DMS53 (cell line): Measurements from ENCODE around the gene CAMKK2.
"Not testable (repeated sequence)": the region's sequence is repeated elsewhere in the genome, so short reads cannot be mapped to it uniquely, and the experiment has no call there.

Experiments
- DNase-seq: peaks from one replicate; lab custom pipeline; 2025; lab: John Stamatoyannopoulos, UW

The CAMKK2 gene

DNA sequence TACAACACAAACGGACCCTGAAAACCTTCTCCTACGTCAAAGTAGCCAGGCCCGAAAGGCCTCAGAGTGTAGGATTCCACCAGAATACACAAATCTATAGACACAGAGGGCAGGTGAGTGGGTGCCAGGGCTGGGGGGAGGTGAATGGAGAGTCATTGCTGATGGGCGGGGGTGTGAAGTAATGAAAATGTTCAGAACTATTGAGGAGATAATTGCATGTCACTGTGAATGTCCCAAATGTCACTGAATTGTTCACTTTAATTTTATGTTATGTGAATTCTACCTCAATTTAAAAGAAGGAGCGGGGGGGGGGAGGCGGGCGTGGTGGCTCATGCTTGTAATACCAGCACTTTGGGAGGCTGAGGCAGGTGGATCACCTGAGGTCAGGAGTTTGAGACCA lies 50.6 kb downstream of the CAMKK2 start:
- DNase-seq: no peak

DNA sequence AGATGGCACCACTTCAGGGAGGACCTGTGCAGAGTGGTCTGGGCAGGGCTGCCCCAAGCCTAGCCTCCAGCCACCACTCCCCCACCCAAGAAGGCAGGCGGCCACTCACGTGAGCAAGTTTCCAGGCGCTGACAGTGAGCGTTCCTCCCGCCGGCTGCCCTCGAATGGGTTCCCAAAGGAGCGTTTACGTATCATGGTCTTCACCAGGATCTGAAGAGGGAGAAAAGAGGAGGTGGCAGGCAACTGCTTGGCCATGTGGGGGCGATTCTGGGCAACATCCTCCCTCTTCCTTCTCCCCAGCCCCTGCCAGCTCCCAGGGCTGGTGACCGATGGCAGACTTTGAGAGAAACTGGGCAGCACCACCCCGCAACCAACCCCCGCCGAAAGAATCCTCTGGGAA lies 51.5 kb downstream of the CAMKK2 start:
- no peak for DNase-seq

GRCh38 chr12:121241156-121241970 lies 55.1 kb downstream of the CAMKK2 start:
- DNase-seq: no peak

DNA sequence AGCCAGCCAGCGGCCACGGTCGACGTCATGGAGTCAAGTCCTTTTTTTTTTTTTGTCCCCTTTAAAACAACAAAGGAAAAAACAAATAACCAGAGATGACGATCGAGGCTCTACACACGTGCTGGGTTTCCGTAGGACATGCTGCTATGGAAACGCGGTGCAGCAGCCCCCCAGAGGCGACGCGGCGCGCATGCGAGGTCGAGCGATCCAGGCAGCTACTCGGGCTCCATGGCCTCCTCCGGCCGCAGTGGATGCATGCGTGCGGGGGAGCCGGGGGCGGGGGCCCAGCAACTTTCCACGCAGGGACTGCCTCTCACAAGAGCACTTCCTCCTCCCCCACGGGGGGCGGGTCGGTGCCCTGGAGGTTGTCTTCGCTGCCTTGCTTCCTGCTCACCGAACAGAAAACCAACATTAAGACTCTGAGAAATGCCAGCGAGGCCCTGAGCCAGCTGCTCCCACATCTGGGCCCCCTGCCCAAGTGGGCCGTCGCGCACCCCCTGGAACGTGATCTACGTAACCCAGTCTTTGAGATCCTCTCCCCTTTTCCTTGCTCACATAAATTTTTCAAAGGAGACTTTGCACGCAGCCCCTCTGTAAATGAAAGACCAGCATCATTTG lies 55.9 kb downstream of the CAMKK2 start:
- peak; percentile 30 for DNase-seq

DNA sequence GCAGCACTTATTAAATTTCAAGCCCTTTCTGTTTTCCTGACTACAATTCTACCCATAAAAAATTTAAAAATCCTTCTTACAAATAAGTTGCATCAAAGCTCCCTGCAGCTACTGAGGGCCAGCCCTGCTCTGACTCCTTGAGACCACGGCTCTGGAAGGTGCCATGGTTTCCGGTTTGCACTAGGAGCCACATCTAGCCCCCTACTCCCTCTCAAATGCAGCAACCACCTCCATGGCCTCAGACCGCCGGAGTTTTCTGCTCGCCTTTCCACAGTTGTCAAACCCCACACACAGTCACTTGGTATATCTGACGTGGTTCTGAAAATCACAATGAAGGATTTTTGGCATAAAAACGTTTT lies 56.5 kb downstream of the CAMKK2 start:
- no peak for DNase-seq

- peak; percentile 30 for DNase-seq
Observed at GRCh38 chr12:121239351-121240061, 57.0 kb downstream of the CAMKK2 start.

GRCh38 chr12:121238604-121239350 lies 57.7 kb downstream of the CAMKK2 start:
- DNase-seq: peak; percentile 82

GRCh38 chr12:121238086-121238485 lies 58.4 kb downstream of the CAMKK2 start:
- DNase-seq: peak; percentile 54

GRCh38 chr12:121237415-121237814 lies 59.1 kb downstream of the CAMKK2 start:
- no peak for DNase-seq

- no peak for DNase-seq
Observed at GRCh38 chr12:121236776-121237175, 59.7 kb downstream of the CAMKK2 start.

DNA sequence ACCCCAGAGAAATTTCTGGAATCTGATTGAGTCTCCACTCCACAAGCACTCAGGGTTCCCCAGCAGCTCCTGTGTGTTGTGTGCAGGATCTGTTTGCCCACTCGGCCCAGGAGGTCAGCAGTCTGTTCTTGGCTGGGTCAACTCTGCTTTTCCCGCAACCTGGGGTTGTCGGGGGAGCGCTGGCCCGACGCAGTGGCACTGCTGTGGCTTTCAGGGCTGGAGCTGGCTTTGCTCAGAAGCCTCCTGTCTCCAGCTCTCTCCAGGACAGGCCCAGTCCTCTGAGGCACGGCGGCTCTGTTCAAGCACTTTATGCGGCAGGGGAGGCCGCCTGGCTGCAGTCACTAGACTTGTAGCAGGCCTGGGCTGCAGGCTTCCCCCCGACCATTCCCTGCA lies 62.9 kb downstream of the CAMKK2 start:
- DNase-seq: no peak

DNA sequence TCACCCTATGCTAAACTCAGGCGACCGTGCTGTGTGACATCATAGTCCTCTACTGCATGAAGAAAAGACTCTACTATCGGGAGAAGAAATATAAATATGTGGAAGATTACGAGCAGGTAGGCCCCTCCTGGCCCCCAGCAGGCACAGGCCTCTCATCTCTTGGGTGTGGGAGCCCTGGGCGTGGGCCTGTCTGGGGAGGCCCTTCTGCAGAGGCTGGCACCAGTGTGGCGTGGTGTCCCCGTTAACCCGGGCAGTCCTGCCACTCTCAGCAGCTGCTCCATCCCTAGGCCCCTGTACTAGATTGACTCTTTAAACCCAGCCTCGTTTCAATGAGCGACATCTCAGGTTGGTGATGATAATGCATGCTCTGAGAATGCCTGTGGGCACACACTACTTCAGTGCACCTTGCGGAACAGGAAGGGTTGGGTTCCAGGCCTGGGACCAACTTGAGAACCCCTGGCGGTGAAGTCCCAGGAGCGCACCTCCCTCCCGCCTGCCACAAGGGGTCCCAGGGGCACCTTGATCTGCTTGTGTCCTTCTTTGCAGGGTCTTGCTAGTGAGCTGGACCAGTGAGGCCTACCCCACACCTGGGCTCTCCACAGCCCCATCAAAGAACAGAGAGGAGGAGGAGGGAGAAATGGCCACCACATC lies 63.4 kb downstream of the CAMKK2 start:
- DNase-seq: no peak

GRCh38 chr12:121232163-121232562 lies 64.3 kb downstream of the CAMKK2 start:
- DNase-seq: no peak

GRCh38 chr12:121230538-121230907 lies 66.0 kb downstream of the CAMKK2 start:
- no peak for DNase-seq

GRCh38 chr12:121229826-121230537 lies 66.5 kb downstream of the CAMKK2 start:
- DNase-seq: peak; percentile 94

DNA sequence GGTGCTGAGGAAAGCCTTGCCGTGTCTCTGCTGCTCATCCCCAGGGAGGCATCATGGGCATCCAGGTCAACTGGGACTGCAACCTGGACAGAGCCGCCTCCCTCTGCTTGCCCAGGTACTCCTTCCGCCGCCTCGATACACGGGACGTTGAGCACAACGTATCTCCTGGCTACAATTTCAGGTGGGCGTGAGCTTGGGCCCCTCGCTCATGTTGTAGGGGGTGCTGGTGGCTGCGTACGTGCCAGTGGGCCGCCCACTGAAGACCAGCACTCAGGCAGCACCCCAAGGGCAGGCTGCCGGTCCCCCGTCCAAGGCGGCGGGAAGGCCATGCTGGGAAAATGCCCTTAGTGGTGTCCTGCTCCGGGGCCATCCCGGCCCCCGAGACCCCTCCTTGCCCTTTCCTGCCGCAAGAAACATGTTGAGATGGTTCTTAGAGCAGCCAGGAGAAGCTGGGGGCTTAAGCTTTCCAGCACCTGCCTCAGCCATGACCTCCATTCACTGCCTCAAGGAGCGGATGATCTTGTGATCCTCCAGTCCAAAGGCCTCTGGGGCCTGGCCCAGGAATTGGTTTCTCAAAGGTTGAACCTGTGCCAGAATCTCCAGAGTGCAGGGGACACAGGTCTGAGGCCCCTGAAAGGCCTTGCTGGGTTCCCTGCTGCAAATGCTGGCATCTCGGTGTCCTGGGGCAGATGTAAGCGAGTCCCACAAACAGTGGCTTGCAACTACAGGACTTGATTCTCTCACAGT lies 67.4 kb downstream of the CAMKK2 start:
- DNase-seq: no peak

- DNase-seq: peak; percentile 98
Observed at GRCh38 chr12:121227294-121227693, 69.2 kb downstream of the CAMKK2 start.

DNA sequence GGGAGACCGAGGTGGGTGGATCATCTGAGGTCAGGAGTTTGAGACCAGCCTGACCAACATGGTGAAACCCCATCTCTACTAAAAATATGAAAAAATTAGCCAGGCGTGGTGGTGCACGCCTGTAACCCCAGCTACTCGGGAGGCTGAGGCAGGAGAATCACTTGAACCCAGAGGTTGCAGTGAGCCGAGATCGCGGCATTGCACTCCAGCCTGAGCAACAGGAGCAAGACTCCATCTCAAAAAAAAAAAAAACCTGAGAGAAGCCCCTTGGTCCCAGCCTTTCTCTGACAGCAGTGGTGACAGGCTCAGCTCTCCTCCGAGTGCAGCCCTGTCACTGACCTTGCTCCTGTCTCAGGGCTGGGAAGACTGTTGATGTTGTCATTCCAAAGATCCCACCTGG lies 69.6 kb downstream of the CAMKK2 start:
- DNase-seq: not testable (repeated sequence)

DNA sequence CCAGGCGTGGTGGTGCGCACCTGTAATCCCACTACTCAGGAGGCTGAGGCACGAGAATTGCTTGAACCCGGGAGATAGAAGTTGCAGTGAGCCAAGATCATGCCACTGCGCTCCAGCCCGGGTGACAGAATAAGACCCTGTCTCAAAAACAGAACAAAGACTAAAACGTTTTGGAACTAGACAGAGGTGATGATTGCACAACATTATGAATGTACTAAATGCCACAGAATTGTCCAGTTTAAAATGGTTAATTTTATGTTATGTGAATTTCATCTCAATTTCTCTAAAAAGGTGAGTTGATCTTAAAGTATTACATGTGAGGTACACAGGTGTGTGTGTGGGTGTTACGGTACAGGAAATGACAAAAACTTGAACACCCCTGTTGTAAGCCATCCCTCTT lies 70.1 kb downstream of the CAMKK2 start:
- DNase-seq: no peak

DNA sequence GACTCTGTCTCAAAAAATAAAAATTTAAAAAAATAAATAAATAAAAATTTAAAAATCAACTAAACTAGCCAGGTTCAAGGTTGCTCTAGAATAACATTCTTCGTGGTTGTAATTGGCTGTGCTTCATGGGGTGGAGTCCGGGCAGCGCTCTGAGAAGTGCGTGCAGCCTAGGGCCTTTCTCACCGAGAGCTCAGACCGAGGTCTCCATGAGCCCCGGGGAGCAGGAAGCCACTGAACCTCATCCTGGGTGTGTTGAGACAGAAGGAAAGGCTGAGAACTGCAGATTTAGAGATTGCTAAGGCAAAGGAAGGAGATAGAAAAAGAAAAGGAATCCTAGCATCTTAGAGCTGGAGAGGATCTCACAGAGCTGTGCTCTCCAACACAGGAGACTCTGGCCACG lies 71.9 kb downstream of the CAMKK2 start:
- DNase-seq: no peak
